Esophagus squamous epithelium (tissue), 5 donors: Measurements from ENCODE around the gene APOBEC3G. TPM values are rescaled to one million over a fixed set of nuclear protein-coding genes. Genes with fewer than 3 reads are reported as not detected.

Source experiments
- DNase-seq: peaks from one replicate; lab custom pipeline; 2025; lab: John Stamatoyannopoulos, UW
- H3K27ac ChIP-seq, 4 donors: fragments of 200-600 bp; sonication (generic); one replicate each; pipeline ENCODE4 v1.5.1; 2016 to 2019; ENCODE audit warnings: mild to moderate bottlenecking in 1 of 4
- H3K27me3 ChIP-seq, 4 donors: fragments of 200-600 bp; sonication (generic); 1 replicate in 3 of 4; 2 replicates in 1 of 4; pipeline versions ENCODE4 v1.5.1 to v1.6.0; 2017 to 2021; ENCODE audit warnings: antibody characterized with exemption in 1 of 4
- H3K36me3 ChIP-seq, 3 donors: fragments of 200-600 bp; sonication (generic); one replicate each; pipeline ENCODE4 v1.5.1; 2016 to 2019
- H3K4me1 ChIP-seq, 3 donors: fragments of 200-600 bp; sonication (generic); one replicate each; pipeline ENCODE4 v1.5.1; 2017 to 2019
- H3K4me3 ChIP-seq, 4 donors: fragments of 200-600 bp; sonication (generic); 1 replicate in 3 of 4; 2 replicates in 1 of 4; pipeline ENCODE4 v1.5.1; 2016 to 2019; ENCODE audit warnings: mild to moderate bottlenecking in 2 of 4, moderate library complexity in 1 of 4
- H3K9me3 ChIP-seq, 3 donors: fragments of 200-600 bp; sonication (generic); one replicate each; pipeline ENCODE4 v1.5.1; 2016 to 2019
- POLR2A ChIP-seq, 4 donors: fragments of 450-650 bp; IDR thresholded peaks; one replicate each; pipeline ENCODE4 v1.6.1; 2017; ENCODE audit warnings: antibody characterized with exemption in 4 of 4, mild to moderate bottlenecking in 4 of 4, moderate library complexity in 3 of 4
- WGBS, 2 donors: methylation state at CpG; one replicate each; pipeline ENCODE4 v1.1.5; 2018; 5-methylcytosine and 5-hydroxymethylcytosine counted together
- intact Hi-C: fragments of 100-400 bp; cut with DNase I; formaldehyde crosslinking; loops from one replicate; pipeline ENCODE4 v1.15.0; 2022
- total RNA-seq, 4 donors: library from RNA; depleted of rRNA; stranded (reverse); fragments of >200 nt; gene quantifications; one replicate each; pipeline ENCODE4 v1.1.0, GENCODE V29; 2016
- TF ChIP-seq, protein P1 (sequence below), 6 experiments: fragments of 450-650 bp in 4 of 6; fragments of 200-600 bp in 2 of 6; sonication (generic) in 2 of 6; IDR thresholded peaks; one replicate each; pipeline ENCODE4 v1.5.1; 2016 to 2019; ENCODE audit warnings: antibody characterized with exemption in 6 of 6, mild to moderate bottlenecking in 4 of 6, moderate library complexity in 4 of 6
- donor health status: DM: yes; HTN: yes; CAD: no.

Gene APOBEC3G
- total RNA-seq, 4 donors from 2014 or later = 0.91 to 12.1 (median 6.5) TPM

DNA sequence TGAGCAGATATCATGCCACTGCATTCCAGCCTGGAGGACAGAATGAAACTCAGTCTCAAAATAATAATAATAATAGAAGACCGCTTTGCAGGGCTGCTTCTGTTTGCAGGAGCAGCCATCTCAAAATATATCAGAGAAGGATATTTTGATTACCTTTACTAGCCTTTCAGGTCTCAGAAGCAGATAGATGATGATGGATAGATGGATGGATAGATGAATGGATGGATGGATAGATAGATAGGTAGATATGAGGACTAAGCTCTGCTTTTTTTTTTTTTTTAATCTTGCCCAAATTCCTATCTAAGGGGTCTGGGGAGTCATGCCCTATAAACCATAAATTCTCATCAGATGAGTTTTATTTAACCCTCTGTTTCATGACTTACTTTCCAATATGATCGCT lies 38.5 kb downstream of the APOBEC3G start:
- H3K36me3 ChIP-seq = no peaks in the 10 kb centered on the region
- H3K27ac ChIP-seq = no peak overlapping the region
- DNase-seq = no peak
- H3K9me3 ChIP-seq = no peaks in the 10 kb centered on the region
- peaks cover 0 to 22% (median 0%) of the 10 kb centered on the region in 3 donors for H3K4me1 ChIP-seq
- no peak overlapping the region for H3K4me3 ChIP-seq
- 82 to 85% methylated on average over 2 of the region's 2 CpGs for WGBS, 2 donors
- intact Hi-C loops = no loop called here
- TF ChIP-seq, protein P1, sequence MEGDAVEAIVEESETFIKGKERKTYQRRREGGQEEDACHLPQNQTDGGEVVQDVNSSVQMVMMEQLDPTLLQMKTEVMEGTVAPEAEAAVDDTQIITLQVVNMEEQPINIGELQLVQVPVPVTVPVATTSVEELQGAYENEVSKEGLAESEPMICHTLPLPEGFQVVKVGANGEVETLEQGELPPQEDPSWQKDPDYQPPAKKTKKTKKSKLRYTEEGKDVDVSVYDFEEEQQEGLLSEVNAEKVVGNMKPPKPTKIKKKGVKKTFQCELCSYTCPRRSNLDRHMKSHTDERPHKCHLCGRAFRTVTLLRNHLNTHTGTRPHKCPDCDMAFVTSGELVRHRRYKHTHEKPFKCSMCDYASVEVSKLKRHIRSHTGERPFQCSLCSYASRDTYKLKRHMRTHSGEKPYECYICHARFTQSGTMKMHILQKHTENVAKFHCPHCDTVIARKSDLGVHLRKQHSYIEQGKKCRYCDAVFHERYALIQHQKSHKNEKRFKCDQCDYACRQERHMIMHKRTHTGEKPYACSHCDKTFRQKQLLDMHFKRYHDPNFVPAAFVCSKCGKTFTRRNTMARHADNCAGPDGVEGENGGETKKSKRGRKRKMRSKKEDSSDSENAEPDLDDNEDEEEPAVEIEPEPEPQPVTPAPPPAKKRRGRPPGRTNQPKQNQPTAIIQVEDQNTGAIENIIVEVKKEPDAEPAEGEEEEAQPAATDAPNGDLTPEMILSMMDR (IDR thresholded peaks at IDR 0.05) = no peak
- TF ChIP-seq POLR2A (IDR thresholded peaks at IDR 0.05) = no peak
- H3K27me3 ChIP-seq = peaks cover 0 to 19% (median 0%) of the 10 kb centered on the region in 4 donors

DNA sequence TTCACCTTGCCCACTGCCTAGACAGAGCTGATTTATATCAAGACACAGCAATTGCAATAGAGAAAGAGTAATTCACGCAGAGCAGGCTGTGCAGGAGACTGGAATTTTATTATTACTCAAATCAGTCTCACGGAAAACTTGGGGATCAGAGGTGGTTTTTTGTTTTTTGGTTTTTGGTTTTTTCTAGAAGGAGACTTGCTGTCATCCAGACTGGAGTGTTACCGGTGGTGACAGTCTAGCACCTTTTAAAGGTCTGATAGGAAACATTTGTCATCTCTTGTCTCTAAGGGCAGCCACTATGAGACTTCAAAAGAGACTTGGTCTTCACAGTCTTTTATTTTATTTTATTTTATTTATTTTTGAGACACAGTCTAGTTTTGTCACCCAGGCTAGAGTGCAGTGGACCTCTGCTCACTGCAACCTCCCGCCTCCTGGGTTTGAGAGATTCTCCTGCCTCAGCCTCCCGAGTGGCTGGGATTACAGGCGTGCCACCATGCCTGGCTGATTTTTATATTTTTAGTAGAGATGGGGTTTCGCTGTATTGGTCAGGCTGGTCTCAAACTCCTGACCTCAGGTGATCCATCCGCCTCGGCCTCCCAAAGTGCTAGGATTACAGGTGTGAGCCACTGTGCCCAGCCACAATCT lies 39.0 kb downstream of the APOBEC3G start:
- 79 to 80% methylated on average over 9 of the region's 9 CpGs for WGBS, 2 donors
- no peaks in the 10 kb centered on the region for H3K9me3 ChIP-seq
- no peak for TF ChIP-seq POLR2A (IDR thresholded peaks at IDR 0.05)
- TF ChIP-seq, protein P1 (IDR thresholded peaks at IDR 0.05) = no peak
- intact Hi-C loops = no loop called here
- H3K36me3 ChIP-seq = no peaks in the 10 kb centered on the region
- H3K27ac ChIP-seq = no peak overlapping the region
- H3K27me3 ChIP-seq = peaks cover 0 to 19% (median 0%) of the 10 kb centered on the region in 4 donors
- peaks cover 0 to 17% (median 0%) of the 10 kb centered on the region in 3 donors for H3K4me1 ChIP-seq
- no peak for DNase-seq
- no peak overlapping the region for H3K4me3 ChIP-seq

DNA sequence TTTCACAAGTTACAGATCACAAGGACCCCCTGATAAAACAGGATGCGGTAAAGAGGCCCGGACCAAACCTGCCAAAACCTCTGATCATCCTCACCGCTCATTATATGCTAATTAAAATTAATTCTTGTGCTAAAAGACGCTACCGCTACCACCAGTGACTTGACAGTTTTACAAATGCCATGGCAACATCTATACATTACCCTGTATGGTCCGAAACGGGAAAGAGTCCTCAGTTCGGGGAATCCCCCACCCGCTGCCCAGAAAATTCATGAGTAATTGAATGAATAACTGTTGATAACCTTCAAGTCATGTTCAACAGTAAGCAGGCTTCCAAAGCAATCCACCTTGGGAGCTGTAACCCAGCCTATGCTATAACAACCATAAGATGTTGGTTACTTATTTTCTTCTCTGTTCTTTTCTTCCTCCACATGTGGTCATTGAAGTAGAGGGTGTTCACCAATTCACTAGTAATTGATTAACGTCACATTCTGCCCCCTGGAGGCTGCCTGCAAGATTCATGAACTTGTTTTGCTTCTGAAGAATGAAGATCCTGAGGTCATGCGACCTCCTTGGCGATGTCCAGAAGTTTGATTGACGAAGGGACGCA lies 40.6 kb downstream of the APOBEC3G start:
- no peak for DNase-seq
- Histone ChIP-seq H3K4me3 (no peak overlapping the region), H3K27me3 (peaks cover 0 to 19% (median 0%) of the 10 kb centered on the region in 4 donors), H3K36me3 (no peaks in the 10 kb centered on the region), H3K9me3 (no peaks in the 10 kb centered on the region), H3K4me1 (peaks cover 0 to 10% (median 0%) of the 10 kb centered on the region in 3 donors), H3K27ac (no peak overlapping the region)
- intact Hi-C loops = no loop called here
- TF ChIP-seq, protein P1 (IDR thresholded peaks at IDR 0.05) = peak in 5 of 6 experiments; percentile 42 to 60 (median 57)
- no peak for TF ChIP-seq POLR2A (IDR thresholded peaks at IDR 0.05)
- 41 to 42% methylated on average over 10 to 14 of the region's 14 CpGs for WGBS, 2 donors

DNA sequence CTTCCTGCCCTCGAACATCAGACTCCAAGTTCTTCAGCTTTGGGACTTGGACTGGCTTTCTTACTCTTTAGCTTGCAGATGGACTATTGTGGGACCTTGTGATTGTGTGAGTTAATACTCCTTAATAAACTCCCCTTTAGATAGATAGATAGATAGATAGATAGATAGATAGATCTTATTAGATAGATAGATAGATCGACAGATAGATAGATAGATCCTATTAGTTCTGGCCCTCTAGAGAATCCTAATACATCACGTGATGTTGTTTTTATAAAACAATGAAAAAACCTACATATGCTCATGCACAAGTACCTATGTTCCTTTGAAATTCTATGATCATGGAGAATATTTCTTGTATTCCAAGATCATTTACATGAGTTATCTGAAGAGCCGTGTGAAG lies 43.9 kb downstream of the APOBEC3G start:
- Histone ChIP-seq H3K4me1 (peaks cover 0 to 12% (median 0%) of the 10 kb centered on the region in 3 donors), H3K27ac (no peak overlapping the region), H3K4me3 (no peak overlapping the region), H3K36me3 (no peaks in the 10 kb centered on the region), H3K27me3 (peaks cover 0 to 18% (median 0%) of the 10 kb centered on the region in 4 donors), H3K9me3 (no peaks in the 10 kb centered on the region)
- no peak for DNase-seq
- 85 to 87% methylated on average over 4 of the region's 4 CpGs for WGBS, 2 donors
- no peak for TF ChIP-seq POLR2A (IDR thresholded peaks at IDR 0.05)
- TF ChIP-seq, protein P1 (IDR thresholded peaks at IDR 0.05) = no peak
- intact Hi-C loops = loop anchor here (5.0 to 10.0 kb wide), 2 partner anchors 114 to 256 kb away; no protein-coding TSS in a partner anchor
